ENCODE data around the gene DCTN5.

Gene DCTN5

GRCh38 chr16:23679986-23680336 is 38.7 kb downstream of the DCTN5 start:
- H3K79me2 ChIP-seq (ENCODE audit: insufficient read depth, low read length) = peaks cover 61% of the 10 kb centered on the region
- no peak for TF ChIP-seq CTCF (IDR thresholded peaks at IDR 0.05; ENCODE audit: borderline replicate concordance, extremely low read depth, low read length, poor library complexity, severe bottlenecking)
- no peak for TF ChIP-seq EZH2 (IDR thresholded peaks at IDR 0.05; ENCODE audit: borderline replicate concordance, low read depth, low read length, severe bottlenecking)

GRCh38 chr16:23682181-23682580 is 40.9 kb downstream of the DCTN5 start:
- Histone ChIP-seq H3K9ac (ENCODE audit: low read depth, low read length) (no peak overlapping the region), H3K36me3 (ENCODE audit: insufficient read depth, low read length) (peaks cover 76% of the 10 kb centered on the region), H3K4me3 (ENCODE audit: low read depth in 1 of 2, low read length in 2 of 2) (no peak overlapping the region), H3K27ac (ENCODE audit: low read length) (no peak overlapping the region), H3K9me3 (ENCODE audit: insufficient read depth, low read length, severe bottlenecking) (no peaks in the 10 kb centered on the region), H4K20me1 (ENCODE audit: insufficient read depth, low read length) (peaks cover 28% of the 10 kb centered on the region), H2AFZ (ENCODE audit: low read depth, low read length) (no peak overlapping the region), H3K4me2 (ENCODE audit: insufficient read depth, low read length) (peak overlapping the region; percentile 81; the same call in 1 of the 2 replicates), H3K79me2 (ENCODE audit: insufficient read depth, low read length) (peaks cover 64% of the 10 kb centered on the region), H3K4me1 (ENCODE audit: insufficient read depth, low read length) (peaks cover 49% of the 10 kb centered on the region), H3K27me3 (ENCODE audit: insufficient read depth, low read length, poor library complexity) (no peaks in the 10 kb centered on the region)
- DNase-seq (no peak), ATAC-seq (ENCODE audit: insufficient read depth, low read depth) (no peak)
- TF ChIP-seq EZH2 (IDR thresholded peaks at IDR 0.05; ENCODE audit: borderline replicate concordance, low read depth, low read length, severe bottlenecking) (no peak), CTCF (IDR thresholded peaks at IDR 0.05; ENCODE audit: borderline replicate concordance, extremely low read depth, low read length, poor library complexity, severe bottlenecking) (no peak)

More at GRCh38 chr16:23679986-23680336, 38.7 kb downstream of the DCTN5 start:
- Histone ChIP-seq H3K4me2 (ENCODE audit: insufficient read depth, low read length) (peak overlapping the region; percentile 81), H3K27me3 (ENCODE audit: insufficient read depth, low read length, poor library complexity) (no peaks in the 10 kb centered on the region), H4K20me1 (ENCODE audit: insufficient read depth, low read length) (peaks cover 25% of the 10 kb centered on the region), H3K9ac (ENCODE audit: low read depth, low read length) (peak overlapping the region; percentile 90), H3K27ac (ENCODE audit: low read length) (peak overlapping the region; percentile 79), H3K9me3 (ENCODE audit: insufficient read depth, low read length, severe bottlenecking) (no peaks in the 10 kb centered on the region), H2AFZ (ENCODE audit: low read depth, low read length) (peak overlapping the region; percentile 91; the same call in 1 of the 2 replicates), H3K36me3 (ENCODE audit: insufficient read depth, low read length) (peaks cover 56% of the 10 kb centered on the region), H3K4me3 (ENCODE audit: low read depth in 1 of 2, low read length in 2 of 2) (peak overlapping the region; percentile 90 to 97; a peak in 3 of 4 replicates), H3K4me1 (ENCODE audit: insufficient read depth, low read length) (peaks cover 49% of the 10 kb centered on the region)
- ATAC-seq (ENCODE audit: insufficient read depth, low read depth) = no peak
- DNase-seq = no peak

DNA sequence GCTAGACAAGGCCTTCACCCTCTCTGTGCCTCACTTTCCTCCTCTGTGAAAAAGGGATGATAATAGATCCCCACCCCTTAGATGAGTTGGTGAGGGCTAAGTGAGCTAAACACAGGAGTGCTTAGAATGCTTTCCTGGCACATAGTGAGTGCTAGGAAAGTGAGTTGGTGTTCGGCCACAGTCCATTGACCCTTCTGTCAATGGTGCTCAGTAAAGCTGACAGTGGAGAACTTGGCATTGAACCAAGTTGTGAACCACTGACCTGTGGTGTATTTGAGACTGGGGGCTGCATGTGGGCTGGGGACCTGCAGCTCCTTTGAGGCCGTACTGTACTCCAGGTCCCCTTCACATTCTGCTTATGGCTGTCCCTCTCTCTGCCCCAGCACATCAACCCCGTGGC is 42.2 kb downstream of the DCTN5 start:
- no peaks in the 10 kb centered on the region for H3K27me3 ChIP-seq (ENCODE audit: insufficient read depth, low read length, poor library complexity)
- ATAC-seq (ENCODE audit: insufficient read depth, low read depth) = no peak
- H3K4me2 ChIP-seq (ENCODE audit: insufficient read depth, low read length) = no peak overlapping the region
- no peak for DNase-seq
- H3K9ac ChIP-seq (ENCODE audit: low read depth, low read length) = no peak overlapping the region
- peaks cover 38% of the 10 kb centered on the region for H3K4me1 ChIP-seq (ENCODE audit: insufficient read depth, low read length)
- TF ChIP-seq CTCF (IDR thresholded peaks at IDR 0.05; ENCODE audit: borderline replicate concordance, extremely low read depth, low read length, poor library complexity, severe bottlenecking) (no peak), EZH2 (IDR thresholded peaks at IDR 0.05; ENCODE audit: borderline replicate concordance, low read depth, low read length, severe bottlenecking) (no peak)
- H4K20me1 ChIP-seq (ENCODE audit: insufficient read depth, low read length) = peaks cover 35% of the 10 kb centered on the region
- H3K4me3 ChIP-seq (ENCODE audit: low read depth in 1 of 2, low read length in 2 of 2) = no peak overlapping the region
- peaks cover 59% of the 10 kb centered on the region for H3K79me2 ChIP-seq (ENCODE audit: insufficient read depth, low read length)
- peaks cover 89% of the 10 kb centered on the region for H3K36me3 ChIP-seq (ENCODE audit: insufficient read depth, low read length)
- no peak overlapping the region for H3K27ac ChIP-seq (ENCODE audit: low read length)
- no peaks in the 10 kb centered on the region for H3K9me3 ChIP-seq (ENCODE audit: insufficient read depth, low read length, severe bottlenecking)
- H2AFZ ChIP-seq (ENCODE audit: low read depth, low read length) = no peak overlapping the region

All from DND-41 (cell line).